ENCODE results near the gene TFF1.

Gene TFF1

DNA sequence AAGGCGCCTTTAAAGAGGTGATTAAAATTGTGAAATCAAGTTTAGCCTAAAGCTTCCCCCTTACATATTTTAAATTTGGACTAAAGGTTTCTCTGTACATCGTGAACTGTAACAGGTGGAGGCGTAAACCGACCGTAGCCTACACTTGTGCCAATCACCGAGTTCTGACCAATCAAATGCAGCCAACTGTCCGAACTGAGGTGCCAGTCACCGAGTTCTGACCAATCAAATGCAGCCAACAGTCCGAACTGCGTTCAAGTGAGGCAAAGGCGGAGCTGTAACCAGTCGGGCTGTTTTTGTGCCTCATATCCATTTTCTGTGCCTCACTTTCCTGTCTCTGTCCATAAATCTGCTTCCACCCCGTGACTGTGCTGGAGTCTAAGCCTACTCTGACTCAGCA, 7.4 kb downstream of the TFF1 start:
- no peak for FAIRE-seq

DNA sequence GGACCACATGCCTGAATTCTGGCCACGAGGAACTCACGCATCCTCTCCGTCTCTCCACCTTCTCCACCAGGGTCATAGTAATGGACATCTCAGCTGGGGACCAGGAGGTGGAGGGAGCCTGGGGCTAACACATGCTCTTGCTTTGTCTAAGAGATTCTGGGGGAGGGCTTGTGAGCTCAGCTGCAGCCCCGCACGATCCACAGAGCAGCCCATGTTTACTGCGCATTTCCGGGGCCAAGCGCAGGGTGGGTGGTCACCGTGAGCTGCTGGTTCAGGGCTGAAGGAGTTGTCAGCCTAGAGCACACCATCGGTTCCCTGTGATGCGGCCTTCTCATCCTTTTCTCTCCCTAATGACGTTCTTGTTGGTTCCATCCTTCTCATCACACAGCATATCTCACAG, 8.1 kb downstream of the TFF1 start:
- no peak for FAIRE-seq

DNA sequence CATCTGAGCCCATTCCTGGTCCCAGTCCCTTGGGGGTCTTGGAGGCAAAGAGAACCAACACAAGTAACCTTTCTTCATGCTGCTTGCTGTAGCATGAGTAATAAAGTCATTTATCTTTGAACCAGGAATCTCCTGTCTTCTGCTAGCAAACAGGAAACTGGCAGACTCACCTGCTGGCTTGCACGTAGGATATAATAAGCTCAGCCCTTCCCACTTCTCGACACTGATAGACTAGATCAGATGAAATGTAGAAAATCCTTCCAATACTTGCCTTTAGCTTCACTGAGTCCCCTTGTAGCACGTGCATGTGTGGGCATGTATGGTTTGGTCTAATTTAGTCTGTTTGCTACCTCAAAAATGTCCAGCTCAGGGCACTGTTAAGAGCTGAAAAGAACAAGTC, 9.0 kb downstream of the TFF1 start:
- no peak for FAIRE-seq

DNA sequence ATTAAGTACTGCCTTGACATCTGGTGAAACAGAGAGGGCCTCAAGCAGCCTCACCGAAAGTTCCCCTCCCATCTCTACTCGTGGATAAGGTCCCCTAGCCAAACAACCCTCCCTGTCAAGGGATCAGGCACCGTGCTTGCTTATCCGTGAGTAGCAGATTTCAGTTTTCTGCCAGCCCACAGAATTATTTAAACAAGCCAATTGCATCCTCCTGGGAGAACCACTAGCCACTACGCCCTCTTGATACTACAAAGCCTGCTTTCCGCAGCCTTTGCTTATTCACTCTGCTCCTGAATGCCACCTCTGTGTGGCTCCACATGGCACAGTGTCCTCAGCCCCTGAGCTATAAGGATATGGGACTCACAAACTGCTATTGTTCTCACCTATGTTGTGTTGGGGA, 9.7 kb downstream of the TFF1 start:
- no peak for FAIRE-seq

DNA sequence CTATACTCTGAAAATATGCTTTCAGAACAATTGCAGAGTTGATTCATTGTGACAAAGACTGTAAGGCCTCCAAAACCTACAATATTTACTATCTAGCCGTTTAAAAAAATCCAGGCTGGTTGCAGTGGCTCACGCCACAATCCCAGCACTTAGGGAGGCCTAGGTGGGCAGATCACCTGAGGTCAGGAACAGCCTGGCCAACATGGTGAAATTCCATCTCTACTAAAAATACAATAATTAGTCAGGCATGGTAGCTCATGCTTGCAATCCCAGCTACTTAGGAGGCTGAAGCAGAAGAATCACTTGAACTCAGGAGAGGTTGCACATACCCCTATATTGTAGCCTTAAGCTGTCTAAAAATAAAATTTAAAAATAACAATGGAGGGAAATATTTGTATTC, 10.3 kb downstream of the TFF1 start:
- FAIRE-seq: no peak

DNA sequence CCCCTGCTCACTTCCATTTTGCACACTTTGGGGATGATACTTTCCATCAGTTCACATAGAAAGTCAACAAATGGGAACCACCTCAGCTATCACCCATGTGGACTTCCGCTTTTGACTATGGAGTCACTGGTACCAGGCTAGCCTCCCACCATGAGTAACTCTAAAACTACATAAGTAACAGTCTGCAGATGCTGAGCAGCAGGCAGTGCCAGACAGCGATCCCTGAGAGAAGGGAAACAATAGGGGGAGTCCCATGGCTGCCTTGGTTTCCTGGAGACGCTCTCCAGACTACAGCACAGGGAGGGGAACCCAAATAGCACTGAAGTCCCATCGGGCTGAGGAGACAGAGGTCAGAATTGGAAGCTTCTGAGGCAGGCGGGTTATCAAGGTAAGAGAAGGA, 12.7 kb downstream of the TFF1 start:
- no peak for FAIRE-seq

DNA sequence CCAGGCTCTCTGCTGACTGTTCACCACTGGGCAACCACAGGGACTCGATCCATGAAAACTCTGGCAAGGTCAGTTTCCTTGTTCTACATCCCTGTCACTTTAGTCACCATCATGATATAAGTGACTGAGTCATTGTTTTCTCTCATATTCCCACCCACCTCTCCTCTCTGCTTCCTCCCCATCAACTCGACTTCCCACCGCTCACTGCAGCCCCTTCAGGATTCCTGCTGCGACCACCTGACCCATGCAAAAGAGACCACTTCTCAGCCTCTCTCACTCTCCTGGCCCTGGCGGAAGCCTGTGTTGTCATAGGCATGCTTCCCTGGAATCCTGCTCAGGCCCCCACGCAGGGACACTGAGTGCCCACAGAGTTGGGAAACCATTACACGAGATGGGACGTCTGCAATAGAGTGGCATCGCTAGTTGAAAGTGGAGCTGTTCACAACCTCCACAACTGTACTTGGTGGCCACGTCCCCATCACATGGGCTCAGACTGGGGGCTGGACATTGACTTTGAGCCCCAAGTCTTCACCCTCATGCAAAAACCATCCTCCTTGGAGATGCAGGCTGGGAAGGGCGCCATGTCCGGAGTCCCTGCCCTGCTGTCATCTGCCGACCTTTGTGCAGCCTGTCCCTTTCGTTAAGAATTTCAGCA, 13.8 kb downstream of the TFF1 start:
- no peak for FAIRE-seq

DNA sequence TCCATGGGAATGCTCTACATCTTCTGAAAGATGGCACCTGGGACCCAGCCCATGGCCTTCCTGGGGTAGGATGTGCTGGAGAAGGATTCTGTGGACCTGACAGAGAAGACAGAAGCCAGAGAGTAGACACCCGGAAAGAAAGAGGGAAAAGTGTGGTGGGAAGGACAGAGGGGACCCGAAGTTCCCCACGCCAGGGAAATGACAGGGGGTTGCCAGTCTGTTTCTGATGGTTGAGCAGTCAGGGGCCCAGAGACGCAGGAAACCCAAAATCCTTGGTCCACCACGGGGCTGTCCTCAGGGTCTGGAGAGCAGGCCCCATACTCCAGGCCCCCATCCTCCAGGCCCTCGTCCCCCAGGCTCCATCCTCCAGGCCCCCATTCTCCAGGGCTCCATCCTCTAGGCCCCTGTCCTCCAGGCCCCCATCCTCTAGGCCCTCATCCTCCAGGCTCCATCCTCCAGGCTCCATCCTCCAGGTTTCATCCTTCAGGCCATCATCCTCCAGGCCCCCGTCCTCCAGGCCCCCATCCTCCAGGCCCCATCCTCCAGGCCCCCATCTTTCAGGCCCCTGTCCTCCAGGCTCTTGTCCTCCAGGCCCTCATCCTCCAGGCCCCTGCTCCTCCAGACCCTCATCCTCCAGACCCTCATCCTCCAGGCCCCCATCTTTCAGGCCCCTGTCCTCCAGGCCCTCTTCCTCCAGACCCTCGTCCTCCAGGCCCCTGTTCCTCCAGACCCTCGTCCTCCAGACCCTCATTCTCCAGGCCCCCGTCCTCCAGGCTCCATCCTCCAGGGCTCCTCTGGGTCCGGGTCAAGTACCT, 14.5 kb downstream of the TFF1 start:
- FAIRE-seq: no peak

DNA sequence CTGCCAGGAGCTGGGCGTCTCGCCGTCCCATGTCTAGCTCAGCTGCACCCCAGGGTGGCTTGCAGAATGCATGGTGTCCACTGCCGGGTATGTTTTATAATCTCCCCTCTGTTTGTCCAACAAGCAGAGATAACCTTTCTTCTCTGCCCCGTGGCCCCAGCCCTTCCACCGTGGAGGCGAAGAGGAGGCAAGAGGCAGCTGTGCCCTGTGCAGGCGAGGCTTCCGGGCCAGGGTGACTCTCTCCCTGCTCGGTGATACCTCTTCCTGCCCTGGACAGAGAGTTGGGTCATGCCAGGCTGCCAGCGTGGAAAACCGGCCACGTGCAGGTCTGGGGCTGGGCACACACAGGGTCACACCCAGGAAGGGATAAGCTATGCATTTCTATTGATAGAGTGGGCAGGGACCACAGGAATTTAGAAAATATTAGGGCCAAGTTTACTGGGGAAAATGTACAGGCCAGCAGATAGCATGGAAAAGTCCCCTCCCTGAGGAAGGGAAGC, 15.4 kb downstream of the TFF1 start, which contains the start of gene TFF2:
TSS of gene TFF2 (minus strand) at position 68 of the 500 bp plus-strand sequence. CDS start at position 31, 37 bp downstream.
- no peak for FAIRE-seq

DNA sequence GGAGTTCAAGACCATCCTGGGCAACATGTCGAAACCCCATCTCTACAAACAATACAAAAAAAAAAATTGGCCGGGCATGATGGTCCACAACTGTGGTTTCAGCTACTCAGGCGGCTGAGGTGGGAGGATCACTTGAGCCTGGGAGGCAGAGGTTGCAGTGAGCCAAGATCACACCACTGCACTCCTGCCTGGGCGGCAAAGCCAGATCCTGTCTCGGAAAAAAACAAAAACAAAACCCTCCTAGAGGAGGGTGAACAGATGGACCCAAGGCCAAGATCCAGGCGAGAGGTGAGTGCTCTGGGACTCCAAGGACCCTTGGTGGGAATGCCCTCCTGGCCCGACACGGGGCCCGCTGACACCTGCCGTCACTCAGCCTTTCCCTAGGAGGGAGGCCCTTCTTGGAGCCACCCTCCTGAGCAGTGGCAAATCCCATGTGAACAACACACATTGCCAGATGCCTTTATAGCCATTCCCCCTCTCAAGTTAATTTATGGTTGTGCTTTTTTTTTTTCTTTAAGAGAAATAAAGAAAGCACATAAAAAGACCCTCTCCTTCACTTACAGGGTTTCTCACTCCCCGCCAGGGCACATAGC, 15.9 kb downstream of the TFF1 start:
- FAIRE-seq: no peak

DNA sequence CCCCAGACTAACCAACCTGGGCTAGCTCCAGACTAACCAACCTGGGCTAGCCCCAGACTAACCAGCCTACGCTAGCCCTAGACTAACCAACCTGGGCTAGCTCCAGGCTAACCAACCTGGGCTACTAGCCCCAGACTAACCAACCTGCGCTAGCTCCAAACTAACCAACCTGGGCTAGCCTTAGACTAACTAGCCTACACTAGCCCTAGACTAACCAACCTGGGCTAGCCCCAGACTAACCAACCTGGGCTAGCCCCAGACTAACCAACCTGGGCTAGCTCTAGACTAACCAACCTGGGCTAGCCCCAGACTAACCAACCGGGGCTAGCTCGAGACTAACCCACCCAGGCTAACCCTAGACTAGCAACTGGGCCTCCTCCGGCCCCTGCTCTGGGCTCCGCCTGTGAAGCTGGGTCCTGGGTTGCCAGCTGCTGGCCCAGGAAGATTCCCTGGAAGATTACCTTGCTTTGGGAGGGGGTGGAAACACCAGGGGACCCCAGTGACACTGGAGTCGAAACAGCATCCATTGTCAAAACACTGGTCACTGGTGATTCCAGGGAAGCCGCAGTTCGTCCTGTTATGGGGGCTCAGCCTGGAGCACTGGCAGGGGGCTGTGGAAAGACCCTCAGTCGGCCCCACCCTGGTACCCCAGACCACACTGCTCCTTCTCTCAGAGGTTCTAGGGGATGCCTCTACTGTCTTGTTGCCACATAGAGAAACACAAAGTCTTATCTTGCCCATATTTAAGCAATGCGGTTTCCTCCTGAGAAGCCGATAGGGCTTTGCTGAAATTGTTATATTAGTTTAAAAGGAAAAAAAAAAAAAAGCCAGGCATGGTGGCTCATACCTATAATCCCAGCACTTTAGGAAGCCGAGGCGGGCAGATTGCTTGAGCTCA, 16.7 kb downstream of the TFF1 start:
- no peak for FAIRE-seq

DNA sequence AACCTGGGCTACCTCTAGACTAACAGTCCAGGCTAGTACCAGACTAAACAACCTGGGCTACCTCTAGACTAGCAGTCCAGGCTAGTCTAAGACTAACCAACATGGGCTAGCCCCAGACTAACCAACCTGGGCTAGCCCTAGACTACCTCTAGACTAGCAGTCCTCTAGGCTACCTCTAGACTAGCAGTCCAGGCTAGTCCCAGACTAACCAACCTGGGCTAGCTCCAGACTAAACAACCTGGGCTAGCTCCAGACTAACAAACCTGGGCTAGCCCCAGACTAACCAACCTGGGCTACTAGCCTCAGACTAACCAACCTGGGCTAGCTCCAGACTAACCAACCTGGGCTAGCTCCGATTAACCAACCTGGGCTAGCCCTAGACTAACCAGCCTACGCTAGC, 17.6 kb downstream of the TFF1 start:
- FAIRE-seq: no peak

DNA sequence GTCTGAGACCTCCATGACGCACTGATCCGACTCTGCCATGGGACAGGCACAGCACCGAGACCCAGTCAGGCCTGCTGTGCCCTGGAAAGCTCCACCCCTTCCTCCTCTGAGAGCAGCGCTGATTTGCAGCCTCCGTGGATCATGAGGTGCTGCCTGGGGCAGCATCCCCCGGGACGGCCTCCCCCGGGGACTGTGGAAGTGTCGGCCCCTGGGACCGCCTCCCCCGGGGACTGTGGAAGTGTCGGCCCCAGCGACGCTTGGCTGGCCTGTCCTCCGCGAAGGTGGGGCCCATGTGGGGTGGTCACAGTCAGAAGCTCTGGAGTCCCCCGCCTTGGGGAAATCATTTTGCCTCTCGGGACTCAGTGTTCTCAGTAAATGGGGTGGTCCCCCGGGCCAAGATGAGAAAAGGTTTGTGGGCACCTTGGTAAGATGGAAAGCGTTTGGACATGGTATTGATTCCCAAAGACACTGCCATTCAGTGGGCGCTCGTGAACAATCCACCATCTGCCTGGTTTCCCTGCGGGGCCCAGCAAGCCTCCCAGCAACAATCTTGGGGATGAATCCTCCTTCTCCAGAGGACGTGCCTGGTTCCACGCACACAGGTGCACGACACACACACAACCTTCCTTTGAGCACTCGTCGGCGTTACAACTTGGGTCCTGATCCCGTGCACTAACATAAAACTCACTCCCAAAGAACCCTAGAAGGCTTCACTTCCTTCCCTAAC, 18.6 kb downstream of the TFF1 start:
- FAIRE-seq: no peak

DNA sequence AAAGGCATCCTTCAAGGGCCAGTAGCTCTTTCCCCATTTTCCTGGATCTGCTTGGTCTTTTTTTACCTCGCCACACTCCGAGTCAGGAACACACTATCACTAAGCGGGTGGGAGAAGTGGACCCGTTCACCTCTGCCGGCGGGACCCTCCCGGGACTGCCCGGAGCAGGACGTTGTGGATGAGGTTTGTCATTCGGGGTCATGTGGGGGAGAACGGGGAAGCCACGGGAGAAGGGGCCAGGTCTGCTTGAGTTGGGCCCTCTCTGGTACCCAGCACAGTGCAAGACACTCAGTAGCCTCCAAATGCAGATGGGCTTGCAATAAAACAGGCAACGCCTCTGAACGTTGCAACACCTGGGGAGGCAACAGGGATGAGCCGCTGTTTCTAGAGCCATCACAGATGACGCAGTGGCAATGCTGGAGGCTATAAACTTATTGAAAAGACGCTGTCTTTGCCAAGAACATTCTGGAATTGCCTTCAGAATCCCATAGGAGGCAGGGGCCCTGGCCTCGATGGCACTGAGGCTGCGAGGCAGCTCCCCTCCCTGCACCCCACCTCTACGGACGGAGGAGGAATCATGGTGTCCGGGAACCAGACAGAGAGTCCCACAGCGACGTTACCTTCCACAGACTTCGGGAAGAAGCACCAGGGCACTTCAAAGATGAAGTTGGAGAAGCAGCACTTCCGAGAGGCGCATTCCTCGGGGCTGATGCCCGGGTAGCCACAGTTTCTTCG, 19.3 kb downstream of the TFF1 start:
- FAIRE-seq: no peak

DNA sequence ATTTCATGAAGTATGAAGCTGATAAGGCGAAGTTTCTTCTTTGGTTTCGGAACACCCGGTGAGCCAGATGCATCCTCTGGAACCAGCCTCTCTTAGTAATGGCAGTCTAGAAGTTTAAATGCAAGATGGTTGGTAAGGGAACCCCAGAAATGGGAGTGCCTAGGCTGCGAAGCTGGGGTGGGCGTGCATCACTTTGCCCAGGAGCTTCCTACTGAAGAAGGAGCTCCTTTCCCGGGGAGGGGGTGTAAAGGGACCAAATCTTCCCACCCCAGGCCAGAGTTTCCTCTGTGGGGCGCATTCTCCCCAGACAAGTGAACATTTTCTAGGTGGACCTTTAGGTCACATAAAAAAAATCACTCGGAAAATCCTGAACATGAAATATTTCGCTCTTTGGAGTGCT, 19.9 kb downstream of the TFF1 start:
- no peak for FAIRE-seq

DNA sequence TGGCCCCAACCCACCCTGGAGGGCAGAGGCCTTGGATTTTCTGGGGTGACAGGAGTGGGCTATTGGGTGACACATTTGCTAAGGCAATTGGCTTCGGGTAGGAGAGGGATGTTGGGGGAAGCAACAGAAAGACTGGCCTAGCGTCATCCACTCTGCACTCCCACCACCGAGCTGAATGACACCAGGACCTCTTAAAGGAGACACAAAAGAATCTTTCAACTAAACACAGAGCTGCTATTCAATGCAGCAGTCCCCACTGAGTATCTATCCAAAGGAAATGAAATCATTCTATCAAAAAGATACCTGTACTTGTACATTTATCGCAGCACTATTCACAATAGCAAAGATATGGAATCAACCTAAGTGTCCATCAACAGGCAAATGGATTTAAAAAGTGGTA, 21.7 kb downstream of the TFF1 start:
- FAIRE-seq: no peak

DNA sequence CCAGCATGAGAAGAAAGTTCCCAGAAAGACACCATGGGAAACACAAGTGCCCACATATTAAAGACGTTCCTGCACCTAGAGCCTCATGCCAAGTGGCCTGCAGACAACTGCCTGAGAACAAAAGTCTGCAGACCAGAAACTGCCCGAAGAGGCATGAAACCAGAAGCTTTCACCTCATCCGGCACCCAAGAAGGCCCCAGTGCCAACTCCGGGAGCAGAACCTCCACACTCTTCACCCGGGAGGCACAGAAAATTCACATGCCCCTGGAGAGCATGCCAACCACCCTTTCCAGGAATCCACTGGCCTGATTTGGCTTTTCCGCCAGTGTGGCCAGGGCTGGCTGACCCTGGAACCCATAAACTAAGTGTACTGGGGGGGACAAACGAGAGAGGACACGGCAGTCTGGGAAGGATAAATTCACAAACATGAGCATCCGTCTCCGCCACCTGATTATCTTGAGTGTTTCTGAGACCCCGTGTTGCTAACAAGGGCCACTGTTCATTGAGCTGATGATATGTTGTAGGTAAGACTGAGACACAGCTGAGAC, 22.3 kb downstream of the TFF1 start:
- FAIRE-seq: no peak

DNA sequence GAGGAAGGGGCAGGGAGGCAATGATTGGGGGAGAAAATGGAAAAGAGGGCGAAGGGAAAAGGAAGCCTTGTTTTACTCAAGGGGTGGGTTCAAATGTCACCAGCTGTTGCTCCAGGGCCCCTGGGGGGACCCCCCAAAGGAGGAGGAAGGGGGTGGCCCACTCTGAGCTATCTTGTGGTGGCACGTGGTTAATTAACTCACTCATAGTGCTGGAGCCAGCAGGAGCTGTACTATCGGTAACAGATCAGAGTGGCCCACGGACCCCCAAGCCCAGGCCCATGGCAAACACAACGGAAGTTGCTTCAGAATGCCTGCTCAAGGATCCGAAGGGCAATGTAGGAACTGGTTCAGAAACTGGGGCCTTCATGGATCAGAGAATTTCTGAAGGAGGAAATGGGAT, 22.8 kb downstream of the TFF1 start:
- no peak for FAIRE-seq

DNA sequence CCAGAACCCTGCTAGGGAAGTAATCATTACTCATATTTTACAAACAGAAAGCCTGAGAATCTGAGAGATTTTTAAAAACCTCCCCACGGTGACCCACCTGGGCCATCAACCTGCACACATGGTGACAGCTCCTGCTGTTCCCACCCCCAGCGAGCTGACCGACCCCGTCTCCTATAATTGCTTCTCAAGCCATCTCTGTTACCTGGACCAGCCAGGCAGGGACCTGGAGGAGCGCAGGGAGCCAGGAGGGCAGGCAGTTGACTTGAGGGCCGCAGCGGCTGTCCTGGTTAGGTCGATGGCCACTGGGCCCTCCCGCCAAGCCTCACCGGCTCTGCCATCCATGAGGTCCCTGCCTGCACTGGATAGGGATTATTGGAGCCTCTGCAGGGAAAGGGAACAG, 23.2 kb downstream of the TFF1 start:
- no peak for FAIRE-seq

DNA sequence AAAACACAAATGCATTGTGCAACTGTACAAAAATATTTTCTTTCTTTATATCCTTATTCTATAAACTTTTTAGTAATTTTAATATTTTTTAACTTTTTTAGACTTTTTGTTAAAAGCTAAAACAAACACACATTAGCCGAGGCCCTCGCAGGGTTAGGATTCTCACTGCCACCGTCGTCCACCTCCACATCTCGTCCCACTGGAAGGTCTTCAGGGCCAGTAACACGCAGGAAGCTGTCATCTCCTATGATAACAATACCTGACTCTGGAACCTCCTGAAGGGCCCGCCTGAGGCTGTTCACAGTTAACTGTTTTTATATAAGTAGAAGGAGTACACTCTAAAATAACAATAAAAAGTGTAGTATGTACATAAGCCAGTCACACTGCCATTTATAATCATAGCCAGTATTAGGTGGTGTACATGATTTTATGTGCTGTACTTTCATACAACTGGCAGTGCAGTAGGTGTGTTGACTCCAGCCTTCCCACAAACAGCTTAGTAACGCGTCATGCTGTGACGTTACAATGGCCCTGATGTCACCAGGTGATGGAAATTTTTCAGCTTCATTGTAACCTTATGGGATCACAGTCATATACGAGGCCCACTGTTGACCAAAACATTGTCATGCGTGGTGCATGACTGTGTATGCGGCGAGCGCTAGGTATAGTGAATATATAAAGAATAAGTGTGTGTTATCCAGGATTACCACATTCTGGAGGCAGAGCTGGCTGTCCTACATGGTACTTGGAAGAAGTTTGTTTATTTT, 24.4 kb downstream of the TFF1 start:
- no peak for FAIRE-seq

All from TTC549 (cell line).